NOMO-1 treated with dmso at 0.1 percent for 144 hours (cell line): ENCODE measurements around the gene TIMELESS.
"Not testable (repeated sequence)": the region's sequence is repeated elsewhere in the genome, so short reads cannot be mapped to it uniquely, and the experiment has no call there.

Source experiments
- DNase-seq: peaks from one replicate; lab custom pipeline; 2025; ENCODE audit not compliant: unreplicated experiment; lab: John Stamatoyannopoulos, UW

Gene TIMELESS, protein sequence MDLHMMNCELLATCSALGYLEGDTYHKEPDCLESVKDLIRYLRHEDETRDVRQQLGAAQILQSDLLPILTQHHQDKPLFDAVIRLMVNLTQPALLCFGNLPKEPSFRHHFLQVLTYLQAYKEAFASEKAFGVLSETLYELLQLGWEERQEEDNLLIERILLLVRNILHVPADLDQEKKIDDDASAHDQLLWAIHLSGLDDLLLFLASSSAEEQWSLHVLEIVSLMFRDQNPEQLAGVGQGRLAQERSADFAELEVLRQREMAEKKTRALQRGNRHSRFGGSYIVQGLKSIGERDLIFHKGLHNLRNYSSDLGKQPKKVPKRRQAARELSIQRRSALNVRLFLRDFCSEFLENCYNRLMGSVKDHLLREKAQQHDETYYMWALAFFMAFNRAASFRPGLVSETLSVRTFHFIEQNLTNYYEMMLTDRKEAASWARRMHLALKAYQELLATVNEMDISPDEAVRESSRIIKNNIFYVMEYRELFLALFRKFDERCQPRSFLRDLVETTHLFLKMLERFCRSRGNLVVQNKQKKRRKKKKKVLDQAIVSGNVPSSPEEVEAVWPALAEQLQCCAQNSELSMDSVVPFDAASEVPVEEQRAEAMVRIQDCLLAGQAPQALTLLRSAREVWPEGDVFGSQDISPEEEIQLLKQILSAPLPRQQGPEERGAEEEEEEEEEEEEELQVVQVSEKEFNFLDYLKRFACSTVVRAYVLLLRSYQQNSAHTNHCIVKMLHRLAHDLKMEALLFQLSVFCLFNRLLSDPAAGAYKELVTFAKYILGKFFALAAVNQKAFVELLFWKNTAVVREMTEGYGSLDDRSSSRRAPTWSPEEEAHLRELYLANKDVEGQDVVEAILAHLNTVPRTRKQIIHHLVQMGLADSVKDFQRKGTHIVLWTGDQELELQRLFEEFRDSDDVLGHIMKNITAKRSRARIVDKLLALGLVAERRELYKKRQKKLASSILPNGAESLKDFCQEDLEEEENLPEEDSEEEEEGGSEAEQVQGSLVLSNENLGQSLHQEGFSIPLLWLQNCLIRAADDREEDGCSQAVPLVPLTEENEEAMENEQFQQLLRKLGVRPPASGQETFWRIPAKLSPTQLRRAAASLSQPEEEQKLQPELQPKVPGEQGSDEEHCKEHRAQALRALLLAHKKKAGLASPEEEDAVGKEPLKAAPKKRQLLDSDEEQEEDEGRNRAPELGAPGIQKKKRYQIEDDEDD

DNA sequence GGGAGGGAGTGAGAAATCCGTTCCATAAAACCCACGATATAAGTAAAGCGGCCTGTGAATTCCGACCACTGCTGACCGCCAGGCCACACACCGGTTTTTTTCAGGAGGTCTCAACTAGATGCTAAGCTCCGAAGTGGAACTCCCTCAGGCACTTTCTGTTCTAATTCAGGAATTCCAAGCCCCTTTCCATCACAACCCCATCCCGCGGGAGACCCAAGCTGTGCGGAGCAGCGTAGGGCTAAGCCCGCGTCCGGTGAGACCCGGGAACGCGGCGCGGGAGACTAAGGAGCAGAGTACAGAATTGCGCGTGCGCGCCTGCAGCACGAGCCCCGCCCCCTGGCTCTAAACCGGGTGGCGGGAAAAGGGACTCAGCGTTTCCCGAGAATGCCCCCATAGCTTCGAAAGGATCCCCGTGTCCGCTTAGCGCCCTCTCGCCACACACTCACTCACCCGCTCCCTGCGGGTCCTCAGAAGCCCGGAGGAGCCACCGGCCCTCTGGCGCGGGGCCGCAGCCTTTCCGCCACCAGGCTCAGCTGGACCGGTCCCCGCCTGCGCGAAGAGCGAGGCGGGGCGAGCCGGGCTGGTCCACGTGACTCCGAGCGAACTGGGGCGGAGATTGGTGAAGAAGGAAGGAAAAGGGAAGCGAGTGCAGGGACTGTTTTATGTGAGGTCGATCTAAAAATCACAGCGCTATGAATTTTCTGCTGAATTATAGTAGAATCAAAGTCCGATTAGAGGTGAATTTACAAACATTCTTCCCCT lies at the start of gene TIMELESS:
Gene TIMELESS, minus strand, starts transcription at position 567 of the 762 bp plus-strand sequence. CDS start 15,256 bp downstream, outside the sequence.
- DNase-seq = peak; percentile 89

DNA sequence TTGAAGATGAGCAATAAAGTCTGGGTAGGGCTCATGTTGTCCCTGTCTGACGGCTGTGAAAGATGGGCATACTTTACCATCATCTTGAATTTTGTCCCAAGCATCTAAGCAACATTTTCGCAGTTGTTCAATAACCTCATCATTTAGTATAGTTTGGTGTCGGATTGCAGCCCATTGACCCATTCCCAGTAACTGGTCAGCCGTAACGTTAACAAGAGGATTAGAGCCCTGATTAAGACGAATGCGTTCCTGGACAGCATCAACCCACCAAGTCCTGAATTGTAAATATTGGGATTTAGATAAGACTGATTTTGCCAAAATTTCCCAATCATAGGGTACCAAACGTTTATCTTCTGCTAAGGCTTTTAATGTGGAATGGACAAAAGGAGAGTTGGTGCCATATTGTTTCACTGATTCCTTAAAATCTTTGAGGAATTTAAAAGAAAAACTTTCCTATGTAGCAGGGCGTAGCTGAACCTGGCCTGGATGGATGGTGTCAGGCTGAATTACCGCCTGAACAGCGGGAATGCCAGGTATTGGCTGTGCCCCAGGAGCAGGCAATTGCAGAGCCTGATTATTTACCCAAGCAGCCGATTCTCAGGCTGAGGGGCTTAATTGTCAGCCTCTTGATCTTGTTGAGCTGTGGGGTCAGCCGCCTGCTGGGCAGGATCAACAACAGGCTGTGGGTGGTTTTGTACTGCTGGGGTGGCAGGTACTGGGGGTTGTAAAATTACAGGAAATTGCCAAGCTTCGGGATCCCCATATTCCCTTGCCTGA lies 49.1 kb upstream of the TIMELESS start:
- DNase-seq = not testable (repeated sequence)

DNA sequence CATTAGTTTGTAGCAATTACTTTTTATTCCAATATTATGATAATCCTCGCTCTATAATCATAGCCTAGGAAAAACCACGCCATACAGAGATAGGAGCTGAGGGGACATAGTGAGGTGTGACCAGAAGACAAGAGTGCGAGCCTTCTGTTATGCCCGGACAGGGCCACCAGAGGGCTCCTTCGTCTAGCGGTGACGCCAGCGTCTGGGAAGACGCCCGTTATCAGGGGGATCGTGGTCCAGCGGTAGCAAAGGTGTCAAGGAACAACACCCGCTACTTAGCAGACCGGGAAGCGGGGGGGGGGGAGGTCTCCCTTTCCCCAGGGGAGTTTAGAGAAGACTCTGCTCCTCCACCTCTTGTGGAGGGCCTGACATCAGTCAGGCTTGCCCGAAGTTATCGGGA lies 47.5 kb upstream of the TIMELESS start:
- DNase-seq = not testable (repeated sequence)

DNA sequence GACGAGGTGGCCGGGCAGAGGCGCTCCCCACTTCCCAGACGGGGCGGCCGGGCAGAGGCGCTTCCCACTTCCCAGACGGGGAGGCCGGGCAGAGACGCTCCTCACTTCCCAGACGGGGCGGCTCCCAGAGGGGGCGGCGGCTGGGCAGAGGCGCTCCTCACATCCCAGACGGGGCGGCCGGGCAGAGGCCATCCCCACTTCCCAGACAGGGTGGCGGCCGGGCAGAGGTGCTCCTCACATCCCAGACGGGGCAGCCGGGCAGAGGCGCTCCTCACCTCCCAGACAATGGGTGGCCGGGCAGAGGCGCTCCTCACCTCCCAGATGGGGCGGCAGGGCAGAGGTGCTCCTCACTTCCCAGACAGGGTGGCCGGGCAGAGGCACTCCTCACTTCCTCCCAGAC lies 45.3 kb upstream of the TIMELESS start:
- DNase-seq = not testable (repeated sequence)

DNA sequence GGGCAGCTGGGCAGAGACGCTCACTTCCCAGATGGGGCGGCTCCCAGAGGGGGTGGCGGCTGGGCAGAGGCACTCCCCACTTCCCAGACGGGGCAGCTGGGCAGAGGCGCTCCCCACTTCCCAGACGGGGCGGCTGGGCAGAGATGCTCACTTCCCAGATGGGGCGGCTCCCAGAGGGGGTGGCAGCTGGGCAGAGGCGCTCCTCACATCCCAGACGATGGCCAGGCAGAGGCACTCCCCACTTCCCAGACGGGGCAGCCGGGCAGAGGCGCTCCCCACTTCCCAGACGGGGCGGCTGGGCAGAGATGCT lies 44.8 kb upstream of the TIMELESS start:
- DNase-seq = not testable (repeated sequence)

DNA sequence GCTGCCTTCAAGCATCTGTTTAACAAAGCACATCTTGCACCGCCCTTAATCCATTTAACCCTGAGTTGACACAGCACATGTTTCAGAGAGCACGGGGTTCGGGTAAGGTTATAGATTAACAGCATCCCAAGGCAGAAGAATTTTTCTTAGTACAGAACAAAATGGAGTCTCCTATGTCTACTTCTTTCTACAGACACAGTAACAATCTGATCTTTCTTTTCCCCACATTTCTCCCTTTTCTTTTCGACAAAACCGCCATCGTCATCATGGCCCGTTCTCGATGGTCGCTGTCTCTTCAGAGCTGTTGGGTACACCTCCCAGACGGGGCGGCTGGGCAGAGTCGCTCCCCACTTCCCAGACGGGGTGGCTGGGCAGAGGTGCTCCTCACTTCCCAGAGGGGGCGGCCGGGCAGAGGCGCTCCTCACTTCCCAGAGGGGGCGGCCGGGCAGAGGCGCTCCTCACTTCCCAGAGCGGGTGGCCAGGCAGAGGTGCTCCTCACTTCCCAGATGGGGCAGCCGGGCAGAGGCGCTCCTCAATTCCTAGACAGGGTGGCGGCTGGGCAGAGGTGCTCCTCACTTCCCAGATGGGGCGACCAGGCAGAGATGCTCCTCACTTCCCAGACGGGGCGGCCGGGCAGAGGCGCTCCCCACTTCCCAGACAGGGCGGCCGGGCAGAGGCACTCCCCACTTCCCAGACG lies 44.3 kb upstream of the TIMELESS start:
- DNase-seq = not testable (repeated sequence)

DNA sequence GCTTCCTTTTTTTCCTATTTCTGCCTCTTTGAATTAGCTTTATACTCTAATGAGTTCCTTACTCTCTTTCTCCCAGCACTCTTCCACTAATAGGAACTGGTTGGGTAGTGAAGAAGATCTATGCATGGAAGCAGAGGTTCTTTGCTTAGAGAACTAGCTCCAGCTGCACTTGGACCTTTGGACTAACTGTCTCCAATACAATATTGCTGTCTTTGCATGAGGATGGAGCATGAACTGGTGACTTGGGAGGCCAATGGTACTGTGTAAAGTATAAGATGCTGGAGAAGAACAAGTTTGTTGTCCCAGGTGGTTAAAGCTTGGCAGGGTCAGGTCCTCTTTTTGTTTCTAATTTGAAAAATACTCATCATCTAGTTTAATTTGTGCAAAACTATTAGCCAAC lies 41.1 kb upstream of the TIMELESS start:
- DNase-seq = no peak

DNA sequence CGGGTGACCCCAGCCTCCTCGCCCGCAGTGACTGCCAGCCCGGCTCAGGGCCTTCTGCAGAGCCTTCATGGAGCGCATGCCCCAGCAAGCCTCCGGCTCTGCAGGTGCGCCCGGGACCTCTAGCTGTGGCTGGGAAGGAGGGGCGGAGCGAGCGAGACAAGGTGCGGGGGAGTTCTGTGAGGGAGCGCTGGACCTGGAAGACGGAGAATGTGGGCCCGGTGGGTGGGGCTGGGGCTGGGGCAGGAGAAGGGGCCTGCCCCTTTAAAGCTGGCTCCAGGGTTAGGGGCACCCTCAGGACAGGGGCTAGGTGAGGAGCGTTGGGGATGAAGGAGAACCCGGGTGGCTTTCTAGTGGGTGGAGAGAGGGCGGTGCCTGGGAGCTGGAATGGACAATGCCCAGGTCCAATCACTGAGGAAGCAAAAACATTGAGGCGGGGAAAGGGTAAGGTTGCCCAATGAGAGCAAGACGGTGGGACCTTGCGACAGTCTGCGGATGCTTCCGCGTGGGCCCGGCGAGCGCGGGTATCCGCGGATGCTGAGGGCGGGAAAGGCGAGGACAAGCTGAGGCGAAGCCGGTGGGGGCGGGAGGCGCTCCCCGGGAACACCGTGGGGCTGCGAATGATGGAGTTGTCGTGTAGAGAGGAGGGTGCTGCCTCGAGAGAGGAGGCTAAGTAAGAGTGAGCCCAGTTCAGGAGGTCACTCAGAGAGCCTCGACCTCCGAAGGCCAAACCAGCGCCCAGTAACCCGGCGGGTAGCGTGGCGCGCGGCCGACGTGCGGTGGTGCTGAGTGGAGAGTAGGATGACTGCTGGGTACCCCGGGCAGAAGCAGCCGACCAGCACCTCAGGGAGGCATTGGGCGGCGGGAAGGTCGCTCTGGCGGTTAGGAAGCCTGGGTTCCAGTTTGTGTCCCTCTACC lies 39.1 kb upstream of the TIMELESS start, which contains the start of gene GLS2:
Gene GLS2, minus strand, starts transcription at position 121 of the 915 bp plus-strand sequence. Its CDS starts 43 bp downstream, at position 78.
- no peak for DNase-seq

DNA sequence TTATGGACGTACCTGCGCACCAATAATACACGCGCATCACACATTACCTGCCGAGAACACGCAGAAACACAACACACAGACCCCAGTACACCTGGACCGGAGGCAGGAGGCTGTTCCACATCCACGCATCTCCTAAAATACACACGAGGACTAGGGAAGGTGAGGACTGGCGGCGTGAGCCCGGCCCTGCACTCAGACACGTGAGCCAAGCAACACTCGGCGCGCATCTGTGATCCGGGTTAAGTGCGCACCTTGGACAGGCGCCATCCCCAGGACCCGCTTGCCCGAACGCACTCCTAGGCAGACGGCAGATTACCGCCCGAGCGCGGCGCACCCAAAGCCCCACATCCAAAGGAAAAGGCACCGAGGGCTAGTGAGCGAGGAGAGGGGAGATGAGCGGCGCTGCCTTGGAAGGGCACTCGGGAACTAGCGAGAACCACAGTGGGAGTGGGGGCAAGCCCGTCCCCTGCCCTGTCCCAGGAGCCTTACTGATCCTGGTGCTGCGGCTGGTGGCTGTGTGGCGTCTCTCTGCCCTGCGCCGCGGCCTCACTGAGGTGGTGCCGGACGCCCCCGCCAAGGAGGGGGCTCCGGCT lies 38.3 kb upstream of the TIMELESS start:
- DNase-seq = no peak

DNA sequence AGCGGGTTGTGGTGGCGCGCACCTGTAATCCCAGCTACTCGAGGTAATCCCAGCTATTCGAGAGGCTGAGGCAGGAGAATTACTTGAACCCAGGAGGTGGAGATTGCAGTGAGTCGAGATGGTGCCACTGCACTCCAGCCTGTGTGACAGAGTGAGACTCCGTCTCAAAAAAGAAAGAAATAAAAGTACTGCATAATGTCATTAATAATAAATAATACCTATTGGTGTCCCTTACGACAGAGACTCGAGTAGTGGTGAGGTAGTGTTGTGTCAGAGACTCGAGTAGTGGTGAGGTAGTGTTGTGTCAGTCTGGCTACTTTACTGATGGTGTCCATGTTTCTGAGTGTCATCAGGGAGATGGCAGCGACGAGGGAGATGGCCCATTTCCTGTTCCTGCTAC lies 37.5 kb upstream of the TIMELESS start:
- DNase-seq = no peak

DNA sequence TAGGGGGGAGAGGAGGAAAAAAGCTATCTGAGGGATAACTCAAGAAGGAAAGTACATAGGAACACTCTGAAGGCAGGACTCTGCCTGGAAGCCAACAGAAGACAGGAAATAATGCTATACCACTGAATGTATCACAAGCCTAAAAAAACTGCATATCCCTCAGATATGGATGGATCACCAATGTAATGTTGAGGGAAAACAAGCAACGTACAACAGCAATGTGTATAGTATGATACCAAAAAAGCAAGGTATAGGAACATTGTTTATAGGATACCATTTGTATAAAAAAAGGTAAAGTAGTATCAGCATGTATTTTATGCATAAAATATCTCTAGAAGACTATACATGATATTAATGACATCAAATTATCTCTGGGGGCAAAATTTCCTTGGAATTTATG lies 35.3 kb upstream of the TIMELESS start:
- no peak for DNase-seq

DNA sequence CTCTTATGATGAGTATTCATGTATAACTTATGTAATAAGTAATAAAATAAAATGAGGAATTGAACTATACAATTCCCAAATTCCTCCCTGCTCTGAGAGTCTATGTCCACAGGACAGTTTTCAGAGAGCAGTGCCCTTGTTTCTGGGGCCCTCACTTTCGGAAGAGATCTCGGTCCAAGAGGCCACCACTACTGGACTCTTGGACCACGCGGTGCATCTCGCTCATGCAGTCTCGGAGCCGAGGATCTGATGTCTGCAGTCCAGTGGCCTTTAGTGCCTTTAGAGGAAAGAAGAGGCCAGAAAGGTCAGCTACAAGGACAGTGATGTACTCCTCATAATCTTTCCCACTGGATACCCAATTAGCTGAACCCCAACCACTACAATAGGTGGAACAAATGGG lies 30.4 kb upstream of the TIMELESS start:
- DNase-seq = no peak

DNA sequence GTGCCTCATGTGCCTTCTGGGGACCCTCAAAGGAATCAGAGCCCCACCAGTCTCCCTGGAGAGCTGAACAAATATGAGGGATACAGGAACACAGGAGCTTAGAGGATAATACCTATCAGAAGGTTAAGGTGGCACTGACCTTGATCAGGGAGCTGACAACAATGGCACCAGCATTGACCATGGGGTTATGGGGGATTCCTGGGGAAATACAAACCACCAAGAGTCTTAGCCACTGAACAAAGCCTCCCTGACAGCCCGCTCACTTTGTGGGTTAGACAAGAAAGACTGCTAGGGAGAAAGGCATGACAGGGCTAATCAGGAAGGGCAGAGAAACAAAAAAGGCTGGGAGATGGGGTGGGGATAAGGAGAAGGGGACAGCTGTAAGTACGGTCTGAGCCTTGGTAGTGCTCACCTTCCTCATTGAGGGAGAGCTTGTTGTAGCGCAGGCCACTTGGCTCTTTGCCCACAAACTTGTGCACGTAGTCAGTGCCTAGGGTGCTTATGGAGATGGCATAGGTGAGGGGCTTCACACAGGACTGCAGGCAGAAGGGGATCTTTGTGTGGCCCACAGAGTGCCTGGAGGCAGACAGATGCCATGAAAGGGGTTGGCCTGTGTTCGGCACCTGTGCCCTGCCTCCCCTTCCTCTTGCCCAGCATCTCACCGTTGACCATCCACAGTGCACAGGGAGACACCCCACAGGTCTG lies 28.4 kb upstream of the TIMELESS start:
- no peak for DNase-seq

DNA sequence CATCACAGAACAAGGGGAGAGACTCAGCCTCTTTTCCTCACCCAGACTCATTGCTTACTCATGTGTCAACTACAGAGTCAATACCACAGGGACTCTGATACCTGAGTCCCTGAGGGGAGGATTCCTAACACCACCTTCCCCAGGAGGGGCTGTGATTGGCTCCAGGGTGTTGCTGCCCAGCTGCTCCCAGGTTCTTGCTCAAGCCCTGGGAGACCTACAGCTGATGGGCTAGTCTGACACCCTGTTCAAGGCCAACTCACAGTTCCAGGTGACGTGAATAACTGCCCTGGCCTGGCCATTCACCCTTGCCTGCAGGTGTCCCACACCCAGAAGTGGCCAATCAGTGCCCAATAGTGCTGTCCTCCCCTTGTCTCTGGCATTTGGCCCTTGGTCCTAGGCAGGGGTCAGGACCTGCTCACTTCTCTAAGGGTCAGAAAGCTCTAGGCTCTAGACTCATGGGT lies 27.8 kb upstream of the TIMELESS start:
- no peak for DNase-seq

DNA sequence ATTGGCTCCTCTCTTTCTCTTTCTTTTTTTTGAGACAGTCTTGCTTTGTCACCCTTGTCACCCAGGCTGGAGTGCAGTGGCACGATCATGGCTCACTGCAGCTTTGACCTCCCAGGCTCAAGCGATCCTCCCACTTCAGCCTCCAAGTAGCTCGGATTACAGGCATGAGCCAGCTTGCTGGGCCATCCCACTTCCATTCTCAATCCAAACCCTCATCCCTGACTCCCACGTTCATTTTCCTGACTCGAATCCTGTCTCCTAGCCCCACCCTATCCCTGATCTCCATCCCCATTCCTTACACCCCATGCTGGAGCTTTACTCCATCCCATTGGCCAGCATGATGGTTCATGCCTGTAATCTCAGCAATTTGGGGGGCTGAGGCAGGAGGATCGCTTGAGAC lies 26.9 kb upstream of the TIMELESS start:
- no peak for DNase-seq

DNA sequence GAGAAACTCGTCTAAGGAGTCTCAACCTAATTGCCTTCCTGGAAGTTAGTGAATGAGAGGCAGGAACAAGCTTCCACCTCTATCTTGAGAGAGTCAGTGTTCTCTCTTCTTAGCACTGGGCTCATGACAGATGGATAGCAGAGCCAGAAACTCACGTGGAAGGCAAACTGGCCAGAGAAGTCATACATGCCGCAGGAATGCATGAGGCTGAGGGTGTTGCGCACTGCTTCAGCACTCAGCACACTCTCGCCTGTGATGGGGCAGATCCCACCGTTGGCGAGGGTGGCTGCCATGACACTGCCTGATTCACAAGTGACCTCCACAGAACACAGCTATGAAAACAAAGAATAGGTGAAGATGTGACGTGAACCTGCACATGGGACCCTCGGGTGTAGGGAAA lies 25.2 kb upstream of the TIMELESS start:
- no peak for DNase-seq
